Trophoblast cell (in vitro differentiated cells and primary cell): Measurements from ENCODE around the gene DISC1.

Experiments
- DNase-seq, 2 donors: peaks; one replicate each; pipeline ENCODE4 v3.0.0-alpha.2; 2016
- H2AFZ ChIP-seq: 2 replicates; pipeline ENCODE4 v1.6.1; 2013; ENCODE audit warnings: low read length, moderate library complexity, mild to moderate bottlenecking; ENCODE audit not compliant: insufficient read depth, poor library complexity
- H2AK5ac ChIP-seq: 2 replicates; pipeline ENCODE4 v1.6.1; 2013; ENCODE audit warnings: mild to moderate bottlenecking, low read length
- H2BK120ac ChIP-seq: 2 replicates; pipeline ENCODE4 v1.6.1; 2013; ENCODE audit warnings: low read length, mild to moderate bottlenecking, moderate library complexity; ENCODE audit not compliant: insufficient read depth, poor library complexity
- H2BK12ac ChIP-seq: 2 replicates; pipeline ENCODE4 v1.6.1; 2013; ENCODE audit warnings: mild to moderate bottlenecking, low read length, moderate library complexity
- H2BK5ac ChIP-seq: 2 replicates; pipeline ENCODE4 v1.6.1; 2013; ENCODE audit warnings: low read length, low read depth, moderate library complexity, mild to moderate bottlenecking; ENCODE audit not compliant: poor library complexity
- H3K14ac ChIP-seq: 2 replicates; pipeline ENCODE4 v1.6.1; 2013; ENCODE audit warnings: mild to moderate bottlenecking, low read length
- H3K18ac ChIP-seq: 2 replicates; pipeline ENCODE4 v1.6.1; 2013; ENCODE audit warnings: mild to moderate bottlenecking, low read length
- H3K23ac ChIP-seq: 2 replicates; pipeline ENCODE4 v1.6.1; 2013; ENCODE audit warnings: low read length
- H3K27ac ChIP-seq: 2 replicates; pipeline ENCODE4 v1.5.1; 2013; ENCODE audit warnings: low read depth, mild to moderate bottlenecking, inconsistent platforms, low read length, moderate library complexity
- H3K27me3 ChIP-seq: 2 replicates; pipeline ENCODE4 v1.6.1; 2013; ENCODE audit warnings: inconsistent platforms, mild to moderate bottlenecking, low read length, moderate library complexity; ENCODE audit not compliant: insufficient read depth
- H3K36me3 ChIP-seq, 2 experiments: 1 replicate in 1 of 2; 2 replicates in 1 of 2; pipeline ENCODE4 v1.6.1; 2013; ENCODE audit warnings: low read length in 2 of 2, mild to moderate bottlenecking in 2 of 2, moderate library complexity in 1 of 2; ENCODE audit not compliant: insufficient read depth in 2 of 2, control insufficient read depth in 1 of 2
- H3K4ac ChIP-seq: 2 replicates; pipeline ENCODE4 v1.6.1; 2013; ENCODE audit warnings: low read depth, mild to moderate bottlenecking, low read length, moderate library complexity
- H3K4me1 ChIP-seq, 2 experiments: 1 replicate in 1 of 2; 2 replicates in 1 of 2; pipeline ENCODE4 v1.6.1; 2013; ENCODE audit warnings: low read length in 2 of 2, mild to moderate bottlenecking in 2 of 2, moderate library complexity in 1 of 2; ENCODE audit not compliant: insufficient read depth in 2 of 2, control insufficient read depth in 1 of 2
- H3K4me2 ChIP-seq: 2 replicates; pipeline ENCODE4 v1.6.1; 2013; ENCODE audit warnings: inconsistent platforms, mild to moderate bottlenecking, low read length, moderate library complexity
- H3K4me3 ChIP-seq: 2 replicates; pipeline ENCODE4 v1.5.1; 2013; ENCODE audit warnings: mild to moderate bottlenecking, low read depth, low read length, inconsistent platforms
- H3K79me1 ChIP-seq: one replicate; pipeline ENCODE4 v1.6.1; 2013; ENCODE audit warnings: low read length
- H3K79me2 ChIP-seq: 2 replicates; pipeline ENCODE4 v1.6.1; 2013; ENCODE audit warnings: low read length, mild to moderate bottlenecking; ENCODE audit not compliant: control insufficient read depth, insufficient read depth, poor library complexity
- H3K9ac ChIP-seq: 2 replicates; pipeline ENCODE4 v1.6.1; 2013; ENCODE audit warnings: mild to moderate bottlenecking, low read length
- H3K9me3 ChIP-seq: 2 replicates; pipeline ENCODE4 v1.6.1; 2013; ENCODE audit warnings: low read depth, mild to moderate bottlenecking, control low read depth, inconsistent platforms, low read length; ENCODE audit not compliant: insufficient read depth
- H4K12ac ChIP-seq: 2 replicates; pipeline ENCODE4 v1.6.1; 2013; ENCODE audit warnings: low read depth, mild to moderate bottlenecking, low read length, moderate library complexity
- H4K8ac ChIP-seq: 2 replicates; pipeline ENCODE4 v1.6.1; 2013; ENCODE audit warnings: low read depth, mild to moderate bottlenecking, low read length, moderate library complexity
- H4K91ac ChIP-seq: one replicate; pipeline ENCODE4 v1.6.1; 2013; ENCODE audit warnings: low read depth, mild to moderate bottlenecking, low read length, moderate library complexity
- WGBS: extraction: QIAGEN DNeasy Blood & Tissue Kit; methylation state at CpG from one replicate; pipeline ENCODE4 v1.1.7; 2013; ENCODE audit warnings: missing lambda C conversion rate; ENCODE audit not compliant: insufficient read length, insufficient coverage; ENCODE audit errors: extremely low coverage; 5-methylcytosine and 5-hydroxymethylcytosine counted together

DISC1 gene

DNA sequence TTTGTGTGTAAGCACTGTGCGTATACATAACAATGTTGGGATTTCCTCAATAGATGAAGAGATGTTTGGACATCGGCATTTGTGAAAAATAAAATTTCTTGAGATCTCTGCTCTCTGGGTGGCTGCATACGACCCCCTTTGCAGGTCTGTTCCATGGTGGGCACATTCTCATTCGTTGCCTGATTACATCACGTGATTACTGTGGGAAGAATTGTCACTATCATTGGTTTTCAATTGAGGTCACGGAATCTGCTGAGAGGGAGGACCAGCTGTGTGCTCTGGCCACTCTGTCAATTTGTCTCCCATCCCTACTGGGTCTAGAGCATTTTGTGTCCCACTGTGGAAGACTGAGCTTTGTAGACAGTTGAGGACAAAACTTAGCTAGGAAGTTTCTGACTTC is 81.8 kb downstream of the DISC1 start:
- WGBS = no CpG with 5 or more reads among the region's 6 CpGs
- H3K9ac ChIP-seq = no peak overlapping the region
- H3K27me3 ChIP-seq = no peaks in the 10 kb centered on the region
- H3K36me3 ChIP-seq = no peaks in the 10 kb centered on the region
- no peaks in the 10 kb centered on the region for H3K79me2 ChIP-seq
- no peaks in the 10 kb centered on the region for H3K4me1 ChIP-seq
- H3K18ac ChIP-seq = no peak overlapping the region
- H4K8ac ChIP-seq = no peak overlapping the region
- no peak overlapping the region for H2BK5ac ChIP-seq
- no peaks in the 10 kb centered on the region for H3K79me1 ChIP-seq
- H2BK12ac ChIP-seq = no peak overlapping the region
- H4K91ac ChIP-seq = no peak overlapping the region
- no peak overlapping the region for H2AK5ac ChIP-seq
- H3K4ac ChIP-seq = no peak overlapping the region
- H3K4me2 ChIP-seq = no peak overlapping the region
- H3K9me3 ChIP-seq = no peaks in the 10 kb centered on the region
- no peak overlapping the region for H3K23ac ChIP-seq
- no peak overlapping the region for H4K12ac ChIP-seq
- H3K14ac ChIP-seq = no peak overlapping the region
- no peak overlapping the region for H3K27ac ChIP-seq
- DNase-seq = no peak
- H3K4me3 ChIP-seq = no peak overlapping the region
- H2AFZ ChIP-seq = no peak overlapping the region
- H2BK120ac ChIP-seq = no peak overlapping the region

DNA sequence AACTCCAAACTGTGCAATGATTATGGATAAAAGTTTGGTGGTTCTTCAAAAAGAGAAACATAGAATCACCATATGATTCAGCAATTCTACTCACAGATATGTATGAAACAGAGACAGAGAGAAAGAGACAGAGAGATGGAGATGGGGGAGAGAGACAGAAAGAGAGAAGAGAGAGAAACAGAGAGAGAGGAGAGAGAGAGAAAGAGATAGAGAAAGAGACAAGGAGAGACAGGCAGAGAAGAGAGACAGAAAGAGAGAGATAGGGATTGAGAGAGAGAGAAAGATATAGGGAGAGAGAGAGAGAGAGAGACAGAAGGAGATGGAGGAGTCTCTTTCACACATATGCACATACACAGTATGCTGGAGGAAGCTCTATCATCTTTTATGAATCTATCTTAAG is 87.8 kb downstream of the DISC1 start:
- H3K27me3 ChIP-seq = no peaks in the 10 kb centered on the region
- no peak overlapping the region for H3K27ac ChIP-seq
- H4K12ac ChIP-seq = no peak overlapping the region
- H4K8ac ChIP-seq = no peak overlapping the region
- no peak overlapping the region for H2AFZ ChIP-seq
- no peaks in the 10 kb centered on the region for H3K4me1 ChIP-seq
- H3K14ac ChIP-seq = no peak overlapping the region
- no peak for DNase-seq
- H3K9me3 ChIP-seq = no peaks in the 10 kb centered on the region
- H2BK5ac ChIP-seq = no peak overlapping the region
- no peak overlapping the region for H4K91ac ChIP-seq
- H3K79me1 ChIP-seq = no peaks in the 10 kb centered on the region
- H3K23ac ChIP-seq = no peak overlapping the region
- H3K79me2 ChIP-seq = no peaks in the 10 kb centered on the region
- H3K9ac ChIP-seq = no peak overlapping the region
- no peak overlapping the region for H2AK5ac ChIP-seq
- H2BK12ac ChIP-seq = no peak overlapping the region
- no peak overlapping the region for H3K4ac ChIP-seq
- no peak overlapping the region for H2BK120ac ChIP-seq
- H3K4me2 ChIP-seq = no peak overlapping the region
- H3K4me3 ChIP-seq = no peak overlapping the region
- H3K36me3 ChIP-seq = no peaks in the 10 kb centered on the region
- H3K18ac ChIP-seq = no peak overlapping the region

DNA sequence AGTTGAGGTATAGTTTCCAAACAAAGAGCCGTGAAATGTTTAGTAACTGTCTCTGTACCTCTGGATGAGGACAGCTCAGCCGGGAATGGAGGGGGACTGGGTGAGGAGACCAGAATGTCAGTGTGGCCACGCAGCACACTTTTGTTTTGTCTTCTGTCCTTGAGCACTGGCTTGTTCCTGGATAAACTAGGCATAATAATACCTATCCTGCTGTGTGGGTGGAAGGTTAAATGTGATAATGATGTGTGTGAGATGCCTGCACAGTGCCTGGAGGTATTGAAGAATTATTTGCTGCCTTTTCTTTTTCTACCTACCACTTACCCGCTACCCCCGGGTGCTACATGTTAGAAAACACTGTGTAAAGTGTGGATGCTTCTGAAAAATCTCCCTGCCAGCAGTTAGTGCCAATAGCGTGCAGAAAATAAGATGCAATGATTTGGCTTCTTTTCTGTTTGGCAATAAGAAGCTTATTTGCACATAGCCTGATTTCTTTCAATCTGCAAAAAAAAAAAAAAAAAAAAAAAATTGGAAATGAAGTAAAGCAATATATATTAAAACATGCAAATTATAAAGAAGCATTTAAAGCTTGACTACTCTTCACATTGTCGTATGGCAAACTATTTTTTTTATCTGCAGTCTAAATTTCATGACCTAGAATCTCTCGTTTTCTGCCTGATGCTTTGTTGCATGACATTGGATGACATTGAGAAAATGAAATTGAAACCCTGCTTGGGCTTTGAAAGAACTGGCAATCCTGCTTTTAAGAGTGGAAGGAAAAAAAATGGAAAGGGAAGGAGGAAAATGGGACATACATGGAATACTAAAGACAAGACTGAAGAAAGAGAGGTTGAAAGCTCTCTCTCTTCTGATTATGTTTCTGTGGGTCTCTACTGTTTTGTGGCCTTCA is 89.5 kb downstream of the DISC1 start:
- Histone ChIP-seq H3K27ac (no peak overlapping the region), H3K79me1 (no peaks in the 10 kb centered on the region), H2AFZ (no peak overlapping the region), H3K4me3 (no peak overlapping the region), H3K27me3 (no peaks in the 10 kb centered on the region), H3K4ac (no peak overlapping the region), H3K23ac (no peak overlapping the region), H3K4me1 (no peaks in the 10 kb centered on the region), H3K14ac (no peak overlapping the region), H3K9ac (no peak overlapping the region), H2BK5ac (no peak overlapping the region), H3K36me3 (no peaks in the 10 kb centered on the region), H4K12ac (no peak overlapping the region), H2BK12ac (no peak overlapping the region), H2BK120ac (no peak overlapping the region), H4K91ac (no peak overlapping the region), H3K79me2 (no peaks in the 10 kb centered on the region), H4K8ac (no peak overlapping the region), H2AK5ac (no peak overlapping the region), H3K9me3 (no peaks in the 10 kb centered on the region), H3K18ac (no peak overlapping the region), H3K4me2 (no peak overlapping the region)
- no peak for DNase-seq
- no CpG with 5 or more reads among the region's 8 CpGs for WGBS

DNA sequence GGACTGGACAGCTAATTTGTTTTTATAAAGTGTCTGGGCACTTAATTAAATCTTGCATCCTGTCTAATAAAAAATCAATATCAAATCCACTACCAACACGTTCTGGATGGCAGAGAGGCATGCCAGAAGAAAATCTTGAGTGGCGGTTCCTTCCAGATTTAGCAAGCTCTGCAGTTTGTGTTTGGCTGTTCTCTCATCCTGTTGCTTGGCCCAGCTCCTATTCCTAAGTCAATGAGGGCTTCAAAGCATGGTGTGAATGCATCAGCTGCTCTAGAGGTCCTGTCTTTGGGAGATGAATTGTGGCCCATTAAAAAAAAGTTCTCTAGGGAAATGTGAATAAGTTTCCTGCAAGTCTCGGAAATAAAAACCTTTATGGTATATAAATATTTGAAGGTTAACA is 90.3 kb downstream of the DISC1 start:
- Histone ChIP-seq H3K4me2 (no peak overlapping the region), H3K9ac (no peak overlapping the region), H3K9me3 (no peaks in the 10 kb centered on the region), H2BK120ac (no peak overlapping the region), H3K4ac (no peak overlapping the region), H3K36me3 (no peaks in the 10 kb centered on the region), H3K27me3 (no peaks in the 10 kb centered on the region), H3K4me1 (no peaks in the 10 kb centered on the region), H3K14ac (no peak overlapping the region), H3K18ac (no peak overlapping the region), H2BK12ac (no peak overlapping the region), H2BK5ac (no peak overlapping the region), H4K8ac (no peak overlapping the region), H3K23ac (no peak overlapping the region), H4K12ac (no peak overlapping the region), H3K27ac (no peak overlapping the region), H4K91ac (no peak overlapping the region), H3K4me3 (no peak overlapping the region), H2AFZ (no peak overlapping the region), H2AK5ac (no peak overlapping the region), H3K79me1 (no peaks in the 10 kb centered on the region), H3K79me2 (no peaks in the 10 kb centered on the region)
- no peak for DNase-seq
- WGBS = no CpG with 5 or more reads among the region's 3 CpGs
